Renal cortical epithelial cell (primary cell): ENCODE results near the gene CHAC1. TPM values are rescaled to one million over a fixed set of nuclear protein-coding genes. Genes with fewer than 3 reads are reported as not detected.
"Not testable (repeated sequence)": the region's sequence is repeated elsewhere in the genome, so short reads cannot be mapped to it uniquely, and the experiment has no call there.

Source experiments
- DNase-seq: peaks from one replicate; pipeline ENCODE4 v3.0.0-alpha.2; 2011; ENCODE audit warnings: low read depth
- total RNA-seq: library from RNA; depleted of rRNA; stranded (reverse); fragments of >200 nt; gene quantifications from 2 replicates; pipeline ENCODE4 v1.2.3, GENCODE V29; 2014

Gene CHAC1
- total RNA-seq, 1 donor from 2014 or later: 11.1 TPM

DNA sequence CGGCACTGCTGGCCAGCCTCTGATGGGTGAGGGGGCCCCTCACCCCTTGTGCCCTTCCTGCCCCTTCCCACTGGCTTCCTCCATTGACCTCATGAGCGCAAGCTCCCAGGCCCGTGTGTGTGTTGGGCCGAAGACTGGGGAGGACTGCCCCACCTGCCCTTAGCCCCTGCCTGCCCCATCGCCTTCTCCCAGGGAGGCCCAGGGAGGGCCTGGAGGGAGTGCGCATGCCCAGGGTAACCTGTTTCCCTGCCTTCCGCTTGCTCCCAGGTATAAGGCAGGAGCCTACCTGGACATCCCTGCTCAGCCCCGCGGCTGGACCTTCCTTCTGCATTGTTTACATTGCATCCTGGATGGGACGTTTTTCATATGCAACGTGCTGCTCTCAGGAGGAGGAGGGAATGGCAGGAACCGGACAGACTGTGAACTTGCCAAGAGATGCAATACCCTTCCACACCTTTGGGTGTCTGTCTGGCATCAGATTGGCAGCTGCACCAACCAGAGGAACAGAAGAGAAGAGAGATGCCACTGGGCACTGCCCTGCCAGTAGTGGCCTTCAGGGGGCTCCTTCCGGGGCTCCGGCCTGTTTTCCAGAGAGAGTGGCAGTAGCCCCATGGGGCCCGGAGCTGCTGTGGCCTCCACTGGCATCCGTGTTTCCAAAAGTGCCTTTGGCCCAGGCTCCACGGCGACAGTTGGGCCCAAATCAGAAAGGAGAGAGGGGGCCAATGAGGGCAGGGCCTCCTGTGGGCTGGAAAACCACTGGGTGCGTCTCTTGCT lies 15.3 kb upstream of the CHAC1 start:
- DNase-seq: peak; percentile 54

- no peak for DNase-seq
Measured at GRCh38 chr15:40938536-40938870, 14.8 kb upstream of the CHAC1 start.

DNA sequence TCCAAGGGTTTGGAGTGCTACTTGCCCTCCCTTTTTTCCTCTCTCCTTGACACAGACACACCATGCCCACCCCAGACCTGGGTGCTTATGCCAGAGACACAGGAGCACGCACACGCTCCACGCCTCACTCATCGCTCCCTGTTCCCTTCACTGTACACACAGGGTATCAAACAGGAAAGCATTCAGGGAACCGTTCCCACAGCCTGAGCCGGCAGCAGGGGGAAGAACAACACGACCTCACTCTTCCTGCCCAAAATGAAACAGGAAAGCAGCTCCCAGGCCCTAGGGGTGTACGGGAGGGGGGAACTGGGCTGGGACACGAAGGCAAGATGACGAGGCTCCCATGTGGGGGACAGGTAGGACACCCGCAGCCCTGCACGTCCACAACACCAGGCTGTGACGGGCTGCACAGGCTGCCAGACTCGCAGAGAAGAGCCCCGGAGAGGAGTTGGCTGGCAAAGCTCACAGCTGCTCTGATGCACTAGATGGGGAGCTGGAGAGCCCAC lies 12.9 kb upstream of the CHAC1 start:
- no peak for DNase-seq

DNA sequence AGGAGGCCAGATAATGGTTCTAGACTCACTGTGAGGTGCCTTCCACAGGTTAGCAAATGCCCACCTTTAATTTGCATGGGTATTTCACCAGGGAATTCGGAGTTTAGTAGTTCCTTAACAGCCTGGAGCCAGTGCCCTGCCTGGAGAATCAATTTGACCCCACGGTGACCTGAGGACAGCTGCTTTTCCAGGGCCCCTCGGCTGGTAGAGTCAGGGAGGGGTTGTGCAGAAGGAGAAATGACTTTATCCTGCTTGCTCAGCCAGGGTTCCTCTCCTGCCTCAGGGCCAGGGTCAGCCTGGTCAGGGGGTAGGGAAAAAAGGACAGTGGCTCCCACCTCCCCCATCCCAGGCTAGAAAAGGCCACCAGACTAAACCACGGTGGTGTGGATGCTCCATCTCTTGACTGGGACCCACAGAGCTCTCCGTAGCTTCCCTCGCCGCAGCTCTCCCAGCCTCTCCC lies 12.2 kb upstream of the CHAC1 start:
- DNase-seq: no peak

- peak; percentile 31 for DNase-seq
Measured at GRCh38 chr15:40941528-40942336, 11.5 kb upstream of the CHAC1 start.

DNA sequence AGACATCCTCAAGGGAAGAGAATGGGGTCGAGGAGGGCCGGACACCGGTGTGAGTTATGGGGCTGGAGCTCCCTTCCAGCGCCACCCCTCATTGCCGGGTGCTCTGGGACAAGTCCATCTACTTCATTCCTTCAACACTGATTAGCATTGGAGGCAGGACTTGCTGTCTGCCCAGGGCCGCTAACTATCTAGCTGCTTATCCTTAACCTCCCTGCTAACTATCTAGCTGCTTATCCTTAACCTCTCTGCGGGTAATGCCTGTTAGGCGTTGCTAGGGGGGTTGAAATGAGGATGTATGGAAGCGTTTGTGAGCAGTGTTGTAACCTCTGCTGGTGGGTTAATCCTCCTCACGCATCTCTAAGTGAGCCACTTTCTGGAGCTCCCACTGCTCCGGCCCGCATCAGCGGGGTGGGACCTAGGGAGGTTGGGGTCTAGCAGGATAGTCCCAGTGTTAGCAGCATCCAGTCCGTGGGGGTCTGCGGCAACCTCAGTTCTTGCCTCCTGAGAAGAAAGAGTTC lies 10.9 kb upstream of the CHAC1 start:
- no peak for DNase-seq

DNA sequence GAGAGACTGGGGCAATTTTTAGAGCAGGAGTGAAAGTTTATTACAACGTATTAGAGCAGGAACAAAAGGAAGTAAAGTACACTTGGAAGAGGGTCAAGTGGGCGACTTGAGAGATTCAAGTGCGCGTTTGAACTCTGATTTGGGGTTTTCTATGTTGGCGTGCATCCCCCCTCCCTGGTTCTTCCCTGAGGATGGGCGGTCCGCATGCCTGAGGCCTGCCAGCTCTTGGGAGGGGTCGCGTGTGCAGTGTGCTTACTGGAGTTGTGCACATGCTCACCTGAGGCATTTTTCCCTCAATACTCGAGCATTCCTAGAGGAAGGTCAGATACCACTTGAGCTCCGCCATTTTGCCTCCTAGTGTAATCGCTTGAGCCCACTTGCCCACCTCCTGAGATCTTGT lies 10.4 kb upstream of the CHAC1 start:
- DNase-seq: no peak

DNA sequence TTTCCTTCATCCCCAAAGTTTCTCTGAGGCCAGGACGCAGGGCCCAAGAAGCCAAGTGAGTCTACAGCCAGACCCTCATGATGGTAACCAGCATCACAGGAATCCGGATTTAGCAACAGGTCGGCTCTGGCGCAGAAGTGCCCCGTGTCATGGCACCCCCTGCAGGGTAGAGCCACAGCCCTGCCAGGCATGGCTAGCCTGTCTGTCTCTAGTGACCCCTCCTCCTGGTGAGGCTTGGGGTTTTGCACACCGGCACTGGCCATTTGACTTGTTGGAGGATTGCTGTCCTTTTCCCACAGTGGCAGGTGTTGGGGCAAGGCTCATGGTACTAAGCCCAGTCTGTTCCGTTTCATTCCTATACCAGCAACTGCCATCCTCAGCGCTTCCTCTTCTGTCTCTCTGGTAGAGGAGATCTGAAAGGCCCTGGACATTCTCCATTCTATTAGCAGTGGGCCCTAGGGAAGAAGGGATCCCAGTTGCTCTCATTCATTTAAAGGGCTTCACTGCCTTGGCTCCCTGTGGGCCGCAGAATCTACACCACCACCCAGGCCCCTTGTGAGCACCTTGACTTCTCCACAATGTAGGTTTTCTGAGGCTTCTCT lies 9.4 kb upstream of the CHAC1 start:
- no peak for DNase-seq

DNA sequence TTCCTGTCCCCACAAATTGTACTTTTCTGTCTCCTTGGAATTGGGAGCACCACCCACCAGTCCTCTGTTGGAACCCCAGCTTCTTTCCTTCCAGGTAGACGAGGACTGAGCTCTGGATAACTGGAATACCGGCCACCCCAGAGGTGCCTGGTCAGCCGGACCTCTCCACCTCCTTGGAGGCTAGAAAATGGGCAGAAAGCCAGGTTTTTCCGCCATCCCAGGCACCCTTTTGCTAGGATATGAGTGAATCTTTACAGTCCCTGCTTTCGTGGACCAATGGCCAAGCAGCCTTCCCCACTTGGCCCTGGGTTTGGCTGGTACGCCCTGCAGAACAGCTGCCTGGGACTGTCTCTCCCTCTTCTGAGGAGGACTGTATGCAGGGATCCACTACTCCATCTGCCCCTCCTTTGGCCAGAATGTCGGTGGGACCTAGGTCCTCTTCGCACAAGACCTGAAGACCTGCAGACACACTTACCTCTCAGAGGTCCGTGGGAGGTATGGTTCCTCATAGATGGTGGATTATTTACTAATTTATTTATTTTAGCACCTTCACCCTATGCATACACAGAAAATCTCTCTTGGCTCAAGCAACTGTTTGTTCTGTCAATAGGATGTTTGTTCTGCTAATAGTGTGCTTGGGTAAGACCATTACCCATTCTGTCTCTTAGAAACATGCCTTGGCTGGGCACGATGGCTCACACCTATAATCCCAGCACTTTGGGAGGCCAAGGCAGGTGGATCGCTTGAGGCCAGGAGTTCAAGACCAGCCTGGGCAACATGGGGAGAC lies 8.6 kb upstream of the CHAC1 start:
- DNase-seq: no peak

- no peak for DNase-seq
Measured at GRCh38 chr15:40948706-40949473, 4.4 kb upstream of the CHAC1 start.

DNA sequence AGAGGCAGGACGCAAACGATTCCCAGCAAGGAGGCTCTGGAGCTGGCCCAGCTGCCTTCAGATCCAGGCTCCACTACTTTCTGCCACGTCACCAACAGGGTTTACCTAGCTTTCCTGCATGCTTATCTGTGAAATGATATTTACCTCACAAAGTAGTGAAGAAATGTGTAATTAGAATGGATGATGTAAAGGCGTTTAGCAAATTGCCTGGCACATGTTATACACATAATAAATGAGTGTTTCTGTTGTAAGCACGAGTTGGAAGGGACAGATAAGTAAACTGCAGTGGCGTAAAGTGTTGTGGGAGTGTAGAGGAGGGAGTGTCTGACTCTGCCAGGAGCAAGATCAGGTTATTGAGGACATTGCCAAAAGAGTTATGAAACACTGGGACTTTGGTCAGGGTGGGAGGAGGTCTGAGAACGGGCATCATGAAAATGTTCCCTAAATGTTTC lies 3.5 kb upstream of the CHAC1 start:
- DNase-seq: no peak

- DNase-seq: no peak
Measured at GRCh38 chr15:40951764-40952163, 1.5 kb upstream of the CHAC1 start.

GRCh38 chr15:40952301-40952900 lies 870 bp upstream of the CHAC1 start:
- no peak for DNase-seq

- DNase-seq: no peak
Measured at GRCh38 chr15:40953713-40954074, 423 bp downstream of the CHAC1 start.

GRCh38 chr15:40954158-40954848 lies 1.0 kb downstream of the CHAC1 start:
- not testable (repeated sequence) for DNase-seq

- no peak for DNase-seq
Measured at GRCh38 chr15:40955141-40955903, 2.1 kb downstream of the CHAC1 start.

GRCh38 chr15:40955930-40956540 lies 2.8 kb downstream of the CHAC1 start:
- DNase-seq: no peak

- DNase-seq: no peak
Measured at GRCh38 chr15:40956541-40956982, 3.3 kb downstream of the CHAC1 start.
